ENCODE data around the gene MSRB3.

DNA sequence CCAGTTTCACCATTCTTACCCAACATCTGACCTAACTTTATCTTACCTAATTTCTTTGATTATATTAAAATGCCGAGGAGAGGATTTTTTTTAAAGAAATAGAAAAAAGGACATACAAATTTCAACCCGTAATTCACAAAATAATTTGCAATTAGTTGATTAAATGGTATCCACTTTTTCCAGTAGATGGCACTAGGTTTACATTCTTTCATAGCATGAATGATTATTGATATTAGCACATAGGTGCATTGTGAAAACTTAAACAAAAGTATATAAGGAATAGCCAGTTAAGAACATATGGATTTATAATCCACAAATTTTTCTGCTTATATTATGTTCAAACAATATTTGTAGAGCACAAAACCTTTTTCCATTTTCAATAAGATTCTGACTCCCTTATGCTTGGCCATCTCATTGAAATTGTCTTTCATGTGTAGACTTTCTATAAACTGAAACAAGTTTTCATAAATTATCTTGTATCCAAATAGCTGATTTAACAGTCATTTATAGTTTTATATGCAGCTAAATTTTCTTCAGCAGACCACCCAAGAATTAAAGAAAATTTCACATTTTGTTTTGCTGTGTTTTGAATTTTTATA is 35.3 kb downstream of the MSRB3 start:
- TF ChIP-seq, protein P1, sequence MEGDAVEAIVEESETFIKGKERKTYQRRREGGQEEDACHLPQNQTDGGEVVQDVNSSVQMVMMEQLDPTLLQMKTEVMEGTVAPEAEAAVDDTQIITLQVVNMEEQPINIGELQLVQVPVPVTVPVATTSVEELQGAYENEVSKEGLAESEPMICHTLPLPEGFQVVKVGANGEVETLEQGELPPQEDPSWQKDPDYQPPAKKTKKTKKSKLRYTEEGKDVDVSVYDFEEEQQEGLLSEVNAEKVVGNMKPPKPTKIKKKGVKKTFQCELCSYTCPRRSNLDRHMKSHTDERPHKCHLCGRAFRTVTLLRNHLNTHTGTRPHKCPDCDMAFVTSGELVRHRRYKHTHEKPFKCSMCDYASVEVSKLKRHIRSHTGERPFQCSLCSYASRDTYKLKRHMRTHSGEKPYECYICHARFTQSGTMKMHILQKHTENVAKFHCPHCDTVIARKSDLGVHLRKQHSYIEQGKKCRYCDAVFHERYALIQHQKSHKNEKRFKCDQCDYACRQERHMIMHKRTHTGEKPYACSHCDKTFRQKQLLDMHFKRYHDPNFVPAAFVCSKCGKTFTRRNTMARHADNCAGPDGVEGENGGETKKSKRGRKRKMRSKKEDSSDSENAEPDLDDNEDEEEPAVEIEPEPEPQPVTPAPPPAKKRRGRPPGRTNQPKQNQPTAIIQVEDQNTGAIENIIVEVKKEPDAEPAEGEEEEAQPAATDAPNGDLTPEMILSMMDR (conservative IDR thresholded peaks at IDR 0.05) = peak; percentile 76
- TF ChIP-seq EZH2 (IDR thresholded peaks at IDR 0.05; ENCODE audit: low read depth) = no peak
